C4-2B (cell line): ENCODE measurements around the gene CXorf65.

Source experiments
- CTCF ChIP-seq: fragments of 450-650 bp; conservative IDR thresholded peaks from 2 replicates; pipeline ENCODE4 v1.5.1; 2017; ENCODE audit warnings: mild to moderate bottlenecking
- ZFX ChIP-seq: fragments of 450-650 bp; IDR thresholded peaks from 2 replicates; pipeline ENCODE4 v1.6.1; 2017

GRCh38 chrX:71118985-71119535 is 12.5 kb upstream of the CXorf65 start:
- TF ChIP-seq CTCF, result no peak
- no peak for TF ChIP-seq ZFX
